ENCODE data around the gene HGS. TPM values are rescaled to one million over a fixed set of nuclear protein-coding genes. Genes with fewer than 3 reads are reported as not detected.

Gene HGS
- polyA plus RNA-seq, 3 donors: 19.3 to 200 (median 28.0) TPM

GRCh38 chr17:81640011-81640410 is 43.8 kb upstream of the HGS start:
- no peak for DNase-seq
- H3K4me2 ChIP-seq (replicated peaks; ENCODE audit: extremely low read depth, low read length, poor library complexity, severe bottlenecking): no peak overlapping the region
- intact Hi-C loops (cut with micrococcal nuclease): no loop called here
- no peaks in the 10 kb centered on the region for H3K36me3 ChIP-seq (replicated peaks in 1 of 2; ENCODE audit: control insufficient read depth in 1 of 2, insufficient read depth in 2 of 2, low read length in 2 of 2)
- H3K79me2 ChIP-seq (ENCODE audit: insufficient read depth, low read length): peaks cover 18% of the 10 kb centered on the region
- Mint-ChIP-seq H3K27ac (no peak overlapping the region), H3K4me1 (peaks cover 17% of the 10 kb centered on the region), H3K9me3 (no peaks in the 10 kb centered on the region), H3K36me3 (no peaks in the 10 kb centered on the region), H3K4me3 (no peak overlapping the region), H3K27me3 (ENCODE audit: low read depth in 3 of 3) (peaks cover 0 to 6% (median 0%) of the 10 kb centered on the region in 3 donors)
- TF ChIP-seq CTCF (IDR thresholded peaks at IDR 0.05): no peak
- H3K27ac ChIP-seq (ENCODE audit: low read depth in 1 of 2, low read length in 2 of 2): no peak overlapping the region
- H3K4me1 ChIP-seq (ENCODE audit: control insufficient read depth in 1 of 2, insufficient read depth in 2 of 2, low read length in 2 of 2): peaks cover 17 to 20% of the 10 kb centered on the region in 2 donors
- no peak overlapping the region for H3K9ac ChIP-seq (ENCODE audit: insufficient read depth, low read length, poor library complexity, severe bottlenecking)
- 100% methylated on average over 3 of the region's 9 CpGs for WGBS (ENCODE audit: insufficient coverage)
- no peak overlapping the region for H2AFZ ChIP-seq (ENCODE audit: insufficient read depth, low read depth, low read length, poor library complexity, severe bottlenecking)
- no peaks in the 10 kb centered on the region for H3K27me3 ChIP-seq (ENCODE audit: control insufficient read depth in 2 of 2, insufficient read depth in 2 of 2, low read length in 2 of 2)
- H3K9me3 ChIP-seq (replicated peaks in 1 of 2; ENCODE audit: control insufficient read depth in 1 of 2, insufficient read depth in 1 of 2, low read length in 2 of 2): no peaks in the 10 kb centered on the region
- H4K20me1 ChIP-seq (ENCODE audit: insufficient read depth, low read length): peaks cover 16% of the 10 kb centered on the region
- no peak overlapping the region for H3K4me3 ChIP-seq (replicated peaks in 1 of 3; ENCODE audit: low read depth in 2 of 3, low read length in 3 of 3)

- Mint-ChIP-seq H3K36me3 (no peaks in the 10 kb centered on the region), H3K9me3 (no peaks in the 10 kb centered on the region), H3K27ac (no peak overlapping the region), H3K4me1 (peaks cover 6% of the 10 kb centered on the region), H3K4me3 (no peak overlapping the region), H3K27me3 (ENCODE audit: low read depth in 3 of 3) (peaks cover 4 to 16% (median 9%) of the 10 kb centered on the region in 3 donors)
- no peak overlapping the region for H3K4me3 ChIP-seq (replicated peaks in 1 of 3; ENCODE audit: low read depth in 2 of 3, low read length in 3 of 3)
- 94% methylated on average over 16 of the region's 17 CpGs for WGBS (ENCODE audit: insufficient coverage)
- H3K79me2 ChIP-seq (ENCODE audit: insufficient read depth, low read length): no peaks in the 10 kb centered on the region
- H3K4me2 ChIP-seq (replicated peaks; ENCODE audit: extremely low read depth, low read length, poor library complexity, severe bottlenecking): no peak overlapping the region
- H4K20me1 ChIP-seq (ENCODE audit: insufficient read depth, low read length): no peaks in the 10 kb centered on the region
- H3K27me3 ChIP-seq (ENCODE audit: control insufficient read depth in 2 of 2, insufficient read depth in 2 of 2, low read length in 2 of 2): peaks cover 0 to 5% of the 10 kb centered on the region in 2 donors
- intact Hi-C loops (cut with micrococcal nuclease): no loop called here
- no peaks in the 10 kb centered on the region for H3K36me3 ChIP-seq (replicated peaks in 1 of 2; ENCODE audit: control insufficient read depth in 1 of 2, insufficient read depth in 2 of 2, low read length in 2 of 2)
- no peak for DNase-seq
- no peak overlapping the region for H3K27ac ChIP-seq (ENCODE audit: low read depth in 1 of 2, low read length in 2 of 2)
- H3K4me1 ChIP-seq (ENCODE audit: control insufficient read depth in 1 of 2, insufficient read depth in 2 of 2, low read length in 2 of 2): peaks cover 6 to 7% of the 10 kb centered on the region in 2 donors
- H2AFZ ChIP-seq (ENCODE audit: insufficient read depth, low read depth, low read length, poor library complexity, severe bottlenecking): no peak overlapping the region
- TF ChIP-seq CTCF (IDR thresholded peaks at IDR 0.05): no peak
- no peaks in the 10 kb centered on the region for H3K9me3 ChIP-seq (replicated peaks in 1 of 2; ENCODE audit: control insufficient read depth in 1 of 2, insufficient read depth in 1 of 2, low read length in 2 of 2)
- H3K9ac ChIP-seq (ENCODE audit: insufficient read depth, low read length, poor library complexity, severe bottlenecking): no peak overlapping the region
These were observed 41.9 kb upstream of the HGS start for GRCh38 chr17:81641825-81642489.
